ENCODE data around the gene MTCL3.

The MTCL3 gene

DNA sequence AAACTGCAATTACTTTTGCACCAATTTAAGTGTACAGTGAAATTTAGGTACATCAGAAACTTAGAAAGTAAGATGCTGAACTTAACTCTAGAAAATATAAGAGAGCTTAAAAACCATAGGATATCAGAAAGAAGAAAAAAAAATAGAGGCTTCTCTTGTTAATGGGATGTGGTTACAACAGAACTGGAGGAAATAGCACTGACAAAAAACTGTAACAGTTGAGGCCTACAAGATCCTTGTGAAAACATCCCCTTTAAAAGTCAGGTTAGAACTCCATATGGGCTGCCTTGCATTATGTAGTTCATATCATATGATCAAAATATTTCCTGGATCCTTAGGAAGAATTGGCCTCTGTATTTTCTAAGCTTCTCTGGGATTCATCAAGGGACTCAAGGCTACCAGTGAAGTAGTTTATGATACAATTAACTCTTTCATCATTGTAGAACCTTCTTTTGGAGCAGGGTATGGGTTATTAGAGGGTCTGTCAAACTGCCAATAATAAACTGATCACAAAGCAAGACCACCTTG, 24.8 kb downstream of the MTCL3 start:
- no peak for DNase-seq
- H3K4me1 ChIP-seq (ENCODE audit: control insufficient read depth, insufficient read depth, low read length), result no peaks in the 10 kb centered on the region
- H3K4me3 ChIP-seq (ENCODE audit: low read length), result no peak overlapping the region
- H3K36me3 ChIP-seq (ENCODE audit: control insufficient read depth, insufficient read depth, low read length), result no peaks in the 10 kb centered on the region
- H3K9me3 ChIP-seq (ENCODE audit: control insufficient read depth, low read depth, low read length), result no peaks in the 10 kb centered on the region
- no peak overlapping the region for H3K27ac ChIP-seq (ENCODE audit: low read length)
- H3K27me3 ChIP-seq (ENCODE audit: control insufficient read depth, insufficient read depth, low read length), result no peaks in the 10 kb centered on the region

DNA sequence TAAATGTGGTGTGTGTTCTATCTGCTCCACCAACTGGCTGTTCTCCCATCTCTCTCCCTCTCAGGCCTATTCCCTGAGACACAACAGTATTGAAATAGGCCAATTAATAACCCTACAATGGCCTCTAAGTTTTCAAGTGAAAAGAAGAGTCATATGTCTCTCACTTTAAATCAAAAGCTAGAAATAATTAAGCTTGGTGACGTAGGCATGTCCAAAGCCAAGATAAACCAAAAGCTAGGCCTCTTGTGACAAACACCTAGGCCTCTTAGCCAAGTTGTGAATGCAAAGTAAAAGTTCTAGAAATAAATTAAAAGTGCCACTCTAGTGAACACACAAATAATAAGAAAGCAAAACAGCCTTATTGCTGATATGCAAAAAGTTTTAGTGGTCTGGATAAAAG, 29.9 kb downstream of the MTCL3 start:
- 100% methylated on average over 1 of the region's 1 CpG for WGBS (ENCODE audit: insufficient coverage, low lambda C conversion rate)
- no peak overlapping the region for H3K4me3 ChIP-seq (ENCODE audit: low read length)
- no peak for DNase-seq
- no peaks in the 10 kb centered on the region for H3K4me1 ChIP-seq (ENCODE audit: control insufficient read depth, insufficient read depth, low read length)
- H3K9me3 ChIP-seq (ENCODE audit: control insufficient read depth, low read depth, low read length), result no peaks in the 10 kb centered on the region
- H3K27ac ChIP-seq (ENCODE audit: low read length), result no peak overlapping the region
- no peaks in the 10 kb centered on the region for H3K36me3 ChIP-seq (ENCODE audit: control insufficient read depth, insufficient read depth, low read length)
- H3K27me3 ChIP-seq (ENCODE audit: control insufficient read depth, insufficient read depth, low read length), result no peaks in the 10 kb centered on the region

DNA sequence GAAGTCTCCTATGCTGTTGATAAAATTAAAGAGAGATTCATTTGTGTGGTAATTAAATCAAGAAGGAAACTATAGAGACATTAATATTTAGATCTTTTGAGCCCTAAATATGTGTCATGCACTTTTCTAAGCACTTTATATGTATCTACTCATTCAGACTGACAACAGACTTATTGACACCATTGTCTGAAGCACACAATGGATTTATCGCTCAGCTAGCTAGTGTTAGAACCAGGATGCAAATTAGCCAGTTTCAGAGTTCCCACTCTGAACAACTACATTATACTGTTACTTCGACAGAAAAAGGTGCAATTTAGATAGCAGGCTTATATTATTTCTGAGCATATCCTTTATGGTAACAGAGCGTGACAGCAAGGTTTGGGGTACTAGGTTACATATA, 32.2 kb downstream of the MTCL3 start:
- WGBS (ENCODE audit: insufficient coverage, low lambda C conversion rate), result no CpG with 5 or more reads among the region's 3 CpGs
- no peak overlapping the region for H3K4me3 ChIP-seq (ENCODE audit: low read length)

DNA sequence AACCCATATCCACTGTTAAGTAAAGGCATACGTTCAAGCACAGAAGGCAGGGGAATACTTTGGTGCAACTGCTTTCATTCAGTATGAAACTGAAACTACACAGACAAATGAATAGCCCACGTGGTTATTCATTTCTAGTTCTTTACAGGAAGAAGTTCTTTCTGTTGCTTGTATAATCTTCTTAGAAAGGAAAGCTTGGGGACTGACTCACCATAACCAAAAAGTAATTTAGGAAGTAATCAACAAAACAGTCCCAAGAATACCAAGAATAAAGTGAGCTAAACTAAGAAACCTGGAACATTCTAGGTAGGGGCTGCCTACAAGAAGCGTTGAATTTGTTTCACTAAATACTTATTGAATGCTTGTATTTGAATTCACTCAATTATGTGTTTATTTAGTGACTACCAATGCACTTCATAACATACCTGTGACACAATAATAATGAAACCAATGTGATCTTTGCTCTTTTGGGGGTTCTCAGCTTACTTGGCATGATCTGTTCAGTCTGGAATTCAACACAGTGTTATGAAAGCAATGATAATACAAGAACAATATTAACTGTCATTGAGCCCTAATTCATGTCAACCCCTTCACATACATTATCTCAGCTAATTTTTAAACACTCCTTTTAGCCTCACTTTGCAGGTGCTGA, 34.8 kb downstream of the MTCL3 start:
- Histone ChIP-seq H3K9me3 (ENCODE audit: control insufficient read depth, low read depth, low read length) (no peaks in the 10 kb centered on the region), H3K27me3 (ENCODE audit: control insufficient read depth, insufficient read depth, low read length) (peaks cover 2% of the 10 kb centered on the region), H3K4me3 (ENCODE audit: low read length) (no peak overlapping the region), H3K27ac (ENCODE audit: low read length) (no peak overlapping the region), H3K4me1 (ENCODE audit: control insufficient read depth, insufficient read depth, low read length) (no peaks in the 10 kb centered on the region), H3K36me3 (ENCODE audit: control insufficient read depth, insufficient read depth, low read length) (no peaks in the 10 kb centered on the region)
- WGBS (ENCODE audit: insufficient coverage, low lambda C conversion rate), result no CpG with 5 or more reads among the region's 3 CpGs
- DNase-seq, result peak in 1 of 2 donors; percentile 37

More for the DNA sequence above, 32.2 kb downstream of the MTCL3 start:
- Histone ChIP-seq H3K36me3 (ENCODE audit: control insufficient read depth, insufficient read depth, low read length) (no peaks in the 10 kb centered on the region), H3K27me3 (ENCODE audit: control insufficient read depth, insufficient read depth, low read length) (no peaks in the 10 kb centered on the region), H3K27ac (ENCODE audit: low read length) (no peak overlapping the region), H3K4me1 (ENCODE audit: control insufficient read depth, insufficient read depth, low read length) (no peaks in the 10 kb centered on the region), H3K9me3 (ENCODE audit: control insufficient read depth, low read depth, low read length) (no peaks in the 10 kb centered on the region)
- no peak for DNase-seq

DNA sequence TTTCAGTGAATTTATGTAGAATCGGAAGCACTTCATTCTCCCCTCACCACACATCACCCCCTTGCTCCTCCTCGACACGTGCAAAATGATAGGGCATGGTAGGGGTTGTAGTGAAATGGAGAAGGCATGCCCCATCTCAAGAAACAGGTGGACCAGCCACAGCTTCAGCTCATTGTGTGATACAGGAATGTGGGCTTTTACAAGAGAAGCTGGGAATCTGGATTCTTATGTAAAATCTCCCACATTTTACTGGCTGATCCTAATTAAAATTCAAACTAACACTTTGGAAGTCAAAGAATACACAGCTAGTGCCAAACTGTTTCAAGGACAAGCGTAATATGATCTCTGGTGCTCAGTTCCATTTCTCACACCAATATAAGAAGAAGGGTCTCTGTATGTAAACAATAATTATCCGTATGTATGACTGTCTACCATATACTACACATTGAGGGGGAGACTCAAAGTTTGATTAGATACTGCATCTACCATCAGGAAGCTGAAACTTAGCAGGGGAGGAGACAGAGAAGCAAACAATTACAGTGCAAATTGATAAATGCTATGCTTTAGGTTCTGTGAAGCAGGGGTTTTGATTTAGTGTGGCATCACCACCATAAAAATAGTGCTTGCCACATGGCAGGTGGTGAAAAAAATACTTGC, 35.6 kb downstream of the MTCL3 start:
- whole genome bisulfite sequencing (ENCODE audit: insufficient coverage, low lambda C conversion rate), result 100% methylated on average over 1 of the region's 5 CpGs
- no peak for DNase-seq
- no peaks in the 10 kb centered on the region for H3K9me3 ChIP-seq (ENCODE audit: control insufficient read depth, low read depth, low read length)
- H3K4me1 ChIP-seq (ENCODE audit: control insufficient read depth, insufficient read depth, low read length), result no peaks in the 10 kb centered on the region
- H3K36me3 ChIP-seq (ENCODE audit: control insufficient read depth, insufficient read depth, low read length), result no peaks in the 10 kb centered on the region
- H3K27ac ChIP-seq (ENCODE audit: low read length), result no peak overlapping the region
- H3K27me3 ChIP-seq (ENCODE audit: control insufficient read depth, insufficient read depth, low read length), result peaks cover 2% of the 10 kb centered on the region
- H3K4me3 ChIP-seq (ENCODE audit: low read length), result no peak overlapping the region

DNA sequence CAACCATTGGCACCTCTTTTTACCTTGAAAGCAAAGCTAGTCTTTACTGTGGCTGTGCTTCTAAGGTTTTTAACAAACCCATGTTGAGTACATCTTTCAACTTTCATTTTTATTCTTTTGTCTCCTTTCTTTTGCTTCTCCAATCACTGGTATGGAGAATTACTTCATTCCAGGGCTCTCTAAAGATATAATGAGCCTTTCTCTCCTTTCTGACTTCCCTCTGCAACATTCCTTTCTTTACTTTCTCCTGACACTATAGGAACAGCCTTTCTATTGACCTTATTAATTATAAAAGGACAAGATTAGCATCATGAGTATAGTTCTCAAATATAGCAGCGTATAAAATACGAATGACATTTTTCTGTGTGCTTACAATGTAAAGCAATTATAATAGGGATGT, 36.8 kb downstream of the MTCL3 start:
- Histone ChIP-seq H3K27ac (ENCODE audit: low read length) (no peak overlapping the region), H3K36me3 (ENCODE audit: control insufficient read depth, insufficient read depth, low read length) (no peaks in the 10 kb centered on the region), H3K4me3 (ENCODE audit: low read length) (no peak overlapping the region), H3K9me3 (ENCODE audit: control insufficient read depth, low read depth, low read length) (no peaks in the 10 kb centered on the region), H3K4me1 (ENCODE audit: control insufficient read depth, insufficient read depth, low read length) (no peaks in the 10 kb centered on the region), H3K27me3 (ENCODE audit: control insufficient read depth, insufficient read depth, low read length) (peaks cover 2% of the 10 kb centered on the region)
- WGBS (ENCODE audit: insufficient coverage, low lambda C conversion rate), result 94% methylated on average over 2 of the region's 2 CpGs
- DNase-seq, result no peak

DNA sequence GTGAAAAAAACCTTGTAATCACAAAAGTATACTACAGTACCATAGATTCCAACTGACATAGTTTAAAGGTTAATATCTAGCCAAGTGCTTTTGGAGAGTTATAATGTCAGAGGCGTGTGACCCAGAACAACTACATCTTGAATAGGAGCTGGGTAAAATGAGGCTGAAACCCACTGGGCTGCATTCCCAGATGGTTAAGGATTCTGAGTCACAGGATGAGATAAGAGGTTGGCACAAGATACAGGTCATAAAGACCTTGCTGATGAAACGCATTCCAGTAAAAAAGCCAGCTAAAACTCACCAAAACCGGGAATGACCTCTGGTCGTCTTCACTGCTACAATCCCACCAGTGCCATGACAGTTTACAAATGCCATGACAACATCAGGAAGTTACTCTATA, 37.5 kb downstream of the MTCL3 start:
- Histone ChIP-seq H3K27me3 (ENCODE audit: control insufficient read depth, insufficient read depth, low read length) (peaks cover 2% of the 10 kb centered on the region), H3K36me3 (ENCODE audit: control insufficient read depth, insufficient read depth, low read length) (no peaks in the 10 kb centered on the region), H3K27ac (ENCODE audit: low read length) (no peak overlapping the region), H3K4me1 (ENCODE audit: control insufficient read depth, insufficient read depth, low read length) (no peaks in the 10 kb centered on the region), H3K9me3 (ENCODE audit: control insufficient read depth, low read depth, low read length) (no peaks in the 10 kb centered on the region), H3K4me3 (ENCODE audit: low read length) (no peak overlapping the region)
- no peak for DNase-seq
- WGBS (ENCODE audit: insufficient coverage, low lambda C conversion rate), result no CpG with 5 or more reads among the region's 4 CpGs

DNA sequence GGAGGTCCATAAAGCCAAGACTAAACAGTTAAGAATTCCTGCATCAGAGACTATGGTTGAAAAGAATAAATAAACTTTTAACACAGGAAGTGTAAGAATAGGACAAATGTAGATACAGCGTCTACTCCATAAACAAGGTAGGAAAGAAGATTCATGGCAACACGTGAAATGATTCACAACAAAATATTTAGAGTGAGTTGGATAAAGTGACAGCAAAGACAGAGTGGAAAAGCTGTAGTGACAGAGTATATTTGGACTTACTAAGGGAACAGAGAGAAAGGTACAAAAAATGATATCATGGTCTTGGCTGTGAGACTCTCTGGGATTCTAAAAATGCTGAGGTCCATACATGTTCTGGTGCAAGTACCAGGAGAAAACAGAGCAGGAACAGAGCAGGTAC, 38.0 kb downstream of the MTCL3 start:
- no peaks in the 10 kb centered on the region for H3K9me3 ChIP-seq (ENCODE audit: control insufficient read depth, low read depth, low read length)
- DNase-seq, result no peak
- H3K36me3 ChIP-seq (ENCODE audit: control insufficient read depth, insufficient read depth, low read length), result no peaks in the 10 kb centered on the region
- no peak overlapping the region for H3K27ac ChIP-seq (ENCODE audit: low read length)
- no peak overlapping the region for H3K4me3 ChIP-seq (ENCODE audit: low read length)
- no peaks in the 10 kb centered on the region for H3K4me1 ChIP-seq (ENCODE audit: control insufficient read depth, insufficient read depth, low read length)
- 92% methylated on average over 2 of the region's 2 CpGs for WGBS (ENCODE audit: insufficient coverage, low lambda C conversion rate)
- H3K27me3 ChIP-seq (ENCODE audit: control insufficient read depth, insufficient read depth, low read length), result peaks cover 4% of the 10 kb centered on the region

DNA sequence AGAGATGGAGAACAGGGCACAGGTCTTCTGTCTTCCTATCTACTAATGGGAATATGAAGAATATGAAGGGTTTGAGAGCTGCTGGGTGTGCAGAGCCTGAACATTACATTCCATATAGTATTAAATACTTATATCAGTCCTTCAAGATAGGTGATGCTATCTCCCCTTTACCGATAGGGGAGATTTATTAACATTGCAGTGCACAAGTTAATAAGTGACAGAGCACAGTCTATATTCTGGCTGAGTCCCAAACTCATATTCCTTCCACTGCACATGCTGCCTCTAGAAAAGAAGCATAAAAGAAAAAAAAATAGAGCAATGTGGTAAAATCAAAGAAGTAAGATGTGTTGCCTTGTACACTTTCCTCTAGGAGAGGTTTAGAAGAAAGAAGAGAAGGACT, 41.5 kb downstream of the MTCL3 start:
- Histone ChIP-seq H3K9me3 (ENCODE audit: control insufficient read depth, low read depth, low read length) (peaks cover 11% of the 10 kb centered on the region), H3K4me3 (ENCODE audit: low read length) (no peak overlapping the region), H3K36me3 (ENCODE audit: control insufficient read depth, insufficient read depth, low read length) (no peaks in the 10 kb centered on the region), H3K27ac (ENCODE audit: low read length) (no peak overlapping the region), H3K4me1 (ENCODE audit: control insufficient read depth, insufficient read depth, low read length) (no peaks in the 10 kb centered on the region), H3K27me3 (ENCODE audit: control insufficient read depth, insufficient read depth, low read length) (peaks cover 22% of the 10 kb centered on the region)
- no CpG with 5 or more reads among the region's 1 CpG for WGBS (ENCODE audit: insufficient coverage, low lambda C conversion rate)
- no peak for DNase-seq

DNA sequence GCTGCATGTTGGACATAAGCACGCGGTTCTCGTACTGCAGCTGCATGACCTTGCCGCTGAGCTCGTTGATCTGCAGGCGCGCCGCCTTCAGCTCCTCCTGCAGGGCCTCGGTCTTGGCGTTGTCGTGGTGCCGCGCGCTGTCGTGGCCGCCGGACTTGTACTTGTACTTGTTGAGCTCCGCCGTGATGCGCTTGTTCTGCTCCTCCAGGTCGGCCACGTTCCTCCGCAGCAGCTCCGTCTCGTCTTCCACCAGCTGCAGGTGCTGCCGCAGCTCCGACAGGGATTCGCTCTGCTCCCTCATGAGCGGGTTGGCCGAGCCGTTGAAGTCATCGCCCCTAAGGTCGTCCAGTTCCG, 43.3 kb downstream of the MTCL3 start:
- WGBS (ENCODE audit: insufficient coverage, low lambda C conversion rate), result no CpG with 5 or more reads among the region's 34 CpGs
- H3K27me3 ChIP-seq (ENCODE audit: control insufficient read depth, insufficient read depth, low read length), result peaks cover 22% of the 10 kb centered on the region
- peaks cover 11% of the 10 kb centered on the region for H3K9me3 ChIP-seq (ENCODE audit: control insufficient read depth, low read depth, low read length)
- H3K27ac ChIP-seq (ENCODE audit: low read length), result no peak overlapping the region
- no peak overlapping the region for H3K4me3 ChIP-seq (ENCODE audit: low read length)
- DNase-seq, result no peak
- no peaks in the 10 kb centered on the region for H3K4me1 ChIP-seq (ENCODE audit: control insufficient read depth, insufficient read depth, low read length)
- H3K36me3 ChIP-seq (ENCODE audit: control insufficient read depth, insufficient read depth, low read length), result no peaks in the 10 kb centered on the region

Data from large intestine (tissue), 3 donors.